ENCODE results near the gene TSPAN18.

The TSPAN18 gene

GRCh38 chr11:44780940-44781631 lies 54.3 kb downstream of the TSPAN18 start:
- DNase-seq, result no peak

GRCh38 chr11:44781655-44782054 lies 54.9 kb downstream of the TSPAN18 start:
- no peak for DNase-seq

- DNase-seq, result no peak
These were observed 55.7 kb downstream of the TSPAN18 start for GRCh38 chr11:44782478-44782877.

- DNase-seq, result no peak
These were observed 57.6 kb downstream of the TSPAN18 start for GRCh38 chr11:44784436-44784760.

GRCh38 chr11:44784851-44785250 lies 58.1 kb downstream of the TSPAN18 start:
- DNase-seq, result no peak

GRCh38 chr11:44785856-44786607 lies 59.3 kb downstream of the TSPAN18 start:
- DNase-seq, result no peak

GRCh38 chr11:44787070-44787469 lies 60.3 kb downstream of the TSPAN18 start:
- no peak for DNase-seq

- no peak for DNase-seq
These were observed 61.2 kb downstream of the TSPAN18 start for GRCh38 chr11:44787981-44788380.

- no peak for DNase-seq
These were observed 61.9 kb downstream of the TSPAN18 start for GRCh38 chr11:44788536-44789261.

GRCh38 chr11:44789496-44789895 lies 62.7 kb downstream of the TSPAN18 start:
- DNase-seq, result no peak

- DNase-seq, result no peak
These were observed 63.4 kb downstream of the TSPAN18 start for GRCh38 chr11:44790211-44790610.

GRCh38 chr11:44791316-44791925 lies 64.7 kb downstream of the TSPAN18 start:
- no peak for DNase-seq

- DNase-seq, result no peak
These were observed 65.4 kb downstream of the TSPAN18 start for GRCh38 chr11:44792171-44792570.

GRCh38 chr11:44793350-44794090 lies 66.8 kb downstream of the TSPAN18 start:
- DNase-seq, result no peak

GRCh38 chr11:44795803-44796535 lies 69.2 kb downstream of the TSPAN18 start:
- DNase-seq, result no peak

GRCh38 chr11:44797051-44797450 lies 70.3 kb downstream of the TSPAN18 start:
- DNase-seq, result no peak

- DNase-seq, result no peak
These were observed 71.3 kb downstream of the TSPAN18 start for GRCh38 chr11:44797886-44798606.

GRCh38 chr11:44798607-44798972 lies 71.8 kb downstream of the TSPAN18 start:
- no peak for DNase-seq

GRCh38 chr11:44799012-44799411 lies 72.2 kb downstream of the TSPAN18 start:
- DNase-seq, result no peak

GRCh38 chr11:44802347-44802746 lies 75.6 kb downstream of the TSPAN18 start:
- no peak for DNase-seq

- DNase-seq, result no peak
These were observed 76.2 kb downstream of the TSPAN18 start for GRCh38 chr11:44803009-44803408.
